ENCODE measurements around the gene IFNAR2. TPM values are rescaled to one million over a fixed set of nuclear protein-coding genes. Genes with fewer than 3 reads are reported as not detected.

IFNAR2 gene
- total RNA-seq, 1 donor from 2014 or later: 34.5 TPM

DNA sequence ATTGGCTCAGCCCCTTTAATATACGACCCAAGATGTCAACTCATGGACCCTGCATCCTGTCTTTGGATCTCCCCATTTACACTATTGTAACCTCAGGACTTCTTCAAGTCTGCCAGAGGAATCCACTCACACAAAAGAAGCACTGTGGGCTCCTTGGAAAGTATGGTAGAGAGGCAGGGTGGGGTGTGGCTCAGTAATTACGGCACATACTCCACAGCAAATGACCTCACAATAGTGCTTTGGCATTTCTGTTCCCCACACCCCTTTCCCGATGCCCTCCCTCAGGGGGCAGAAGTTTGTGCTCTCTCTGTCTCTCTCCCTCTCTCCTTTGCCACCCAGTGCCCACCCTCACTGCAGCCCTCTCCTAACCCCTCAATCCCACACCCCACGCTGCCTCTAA is 27.8 kb upstream of the IFNAR2 start:
- Histone ChIP-seq H3K36me3 (no peaks in the 10 kb centered on the region), H3K9me3 (no peaks in the 10 kb centered on the region), H3K4me3 (no peak overlapping the region), H3K27me3 (ENCODE audit: low read depth) (no peaks in the 10 kb centered on the region), H3K27ac (peak overlapping the region; percentile 58), H3K4me1 (peaks cover 55% of the 10 kb centered on the region)
- DNase-seq (no peak), ATAC-seq (peak; percentile 3 to 6)
- intact Hi-C loops (cut with DNase I): loop anchor here (10.0 kb wide), 1 partner anchor 243 kb away; no protein-coding TSS in a partner anchor
- no peak for TF ChIP-seq CTCF (IDR thresholded peaks at IDR 0.05)

DNA sequence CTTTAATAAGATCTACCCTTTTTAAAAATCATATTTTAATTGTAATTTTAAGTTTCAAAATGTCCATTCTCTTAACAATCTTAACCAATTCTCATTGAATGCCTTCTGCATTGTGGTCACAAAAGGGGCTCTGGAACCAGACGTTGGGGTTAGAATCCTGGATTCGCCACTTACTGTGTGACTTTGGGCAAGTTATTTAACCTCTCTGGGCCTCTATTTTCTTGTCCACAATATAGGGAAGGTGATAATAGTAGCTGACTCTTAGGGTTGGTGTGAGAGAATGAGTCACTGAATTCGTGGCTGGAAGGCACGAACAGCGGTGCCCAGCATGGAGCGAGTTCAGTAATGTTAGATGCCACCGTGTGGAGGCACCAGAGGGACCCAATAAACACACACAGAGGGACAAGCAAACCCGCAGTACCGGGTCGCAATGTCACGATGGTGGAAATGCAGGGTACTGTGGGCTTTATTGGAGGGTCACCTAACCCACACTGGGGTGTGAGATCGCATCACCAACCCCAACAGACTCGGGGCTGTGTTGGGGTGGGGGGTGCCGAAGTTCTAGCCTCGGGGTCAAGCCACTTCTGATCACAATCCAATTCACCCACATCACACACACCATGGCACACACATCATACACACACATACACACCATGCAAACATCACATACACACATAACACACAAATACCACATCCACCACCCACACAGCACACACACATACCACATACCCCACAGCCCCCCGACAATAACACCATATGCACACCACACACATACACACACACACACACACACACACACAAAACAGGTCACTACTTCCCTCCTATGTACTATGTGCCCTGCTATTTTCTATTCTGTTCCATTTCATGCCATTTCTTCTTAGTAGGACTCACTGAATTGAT is 27.0 kb upstream of the IFNAR2 start:
- H3K36me3 ChIP-seq: no peaks in the 10 kb centered on the region
- TF ChIP-seq CTCF (IDR thresholded peaks at IDR 0.05): no peak
- H3K4me1 ChIP-seq: peaks cover 53% of the 10 kb centered on the region
- H3K9me3 ChIP-seq: no peaks in the 10 kb centered on the region
- H3K4me3 ChIP-seq: no peak overlapping the region
- no peak for DNase-seq
- no peaks in the 10 kb centered on the region for H3K27me3 ChIP-seq (ENCODE audit: low read depth)
- H3K27ac ChIP-seq: peak overlapping the region; percentile 80
- ATAC-seq: no peak
- intact Hi-C loops (cut with DNase I): loop anchor here (10.0 kb wide), 1 partner anchor 242 kb away; no protein-coding TSS in a partner anchor

DNA sequence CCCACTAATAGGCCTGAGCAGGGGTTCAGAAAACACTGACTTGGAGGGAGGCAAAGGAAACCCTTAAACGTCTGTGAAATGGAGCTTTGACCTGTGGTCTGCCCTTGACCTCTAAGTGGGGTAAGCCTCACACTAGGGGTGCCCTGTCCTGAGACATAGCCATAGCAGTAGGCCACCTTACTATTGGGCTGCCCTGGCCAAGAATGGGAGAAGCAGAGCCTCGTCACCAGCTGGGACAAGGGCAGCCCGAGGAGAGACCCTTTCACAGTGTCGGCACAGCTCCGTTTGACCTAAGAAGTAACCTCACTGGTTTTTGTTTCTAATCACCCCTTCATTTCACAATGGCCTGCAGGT is 26.4 kb upstream of the IFNAR2 start:
- Histone ChIP-seq H3K4me1 (peaks cover 46% of the 10 kb centered on the region), H3K4me3 (no peak overlapping the region), H3K27me3 (ENCODE audit: low read depth) (no peaks in the 10 kb centered on the region), H3K9me3 (no peaks in the 10 kb centered on the region), H3K27ac (peak overlapping the region; percentile 80), H3K36me3 (no peaks in the 10 kb centered on the region)
- DNase-seq: no peak
- no peak for ATAC-seq
- no peak for TF ChIP-seq CTCF (IDR thresholded peaks at IDR 0.05)
- intact Hi-C loops (cut with DNase I): loop anchor here (10.0 kb wide), 1 partner anchor 241 kb away; no protein-coding TSS in a partner anchor

- H3K27ac ChIP-seq: no peak overlapping the region
- H3K4me3 ChIP-seq: no peak overlapping the region
- ATAC-seq (no peak), DNase-seq (no peak)
- peaks cover 27% of the 10 kb centered on the region for H3K4me1 ChIP-seq
- no peak for TF ChIP-seq CTCF (IDR thresholded peaks at IDR 0.05)
- H3K9me3 ChIP-seq: no peaks in the 10 kb centered on the region
- H3K36me3 ChIP-seq: no peaks in the 10 kb centered on the region
- intact Hi-C loops (cut with DNase I): loop anchor here (10.0 kb wide), 1 partner anchor 239 kb away; no protein-coding TSS in a partner anchor
- no peaks in the 10 kb centered on the region for H3K27me3 ChIP-seq (ENCODE audit: low read depth)
Observed at GRCh38 chr21:33205476-33205875, 24.3 kb upstream of the IFNAR2 start.

- ATAC-seq (peak in 1 of 2 donors; percentile 42), DNase-seq (peak; percentile 57)
- Histone ChIP-seq H3K4me3 (no peak overlapping the region), H3K9me3 (no peaks in the 10 kb centered on the region), H3K27ac (peak overlapping the region; percentile 38), H3K27me3 (ENCODE audit: low read depth) (no peaks in the 10 kb centered on the region), H3K36me3 (no peaks in the 10 kb centered on the region), H3K4me1 (peaks cover 30% of the 10 kb centered on the region)
- no peak for TF ChIP-seq CTCF (IDR thresholded peaks at IDR 0.05)
- intact Hi-C loops (cut with DNase I): loop anchor here (10.0 kb wide), 1 partner anchor 238 kb away; no protein-coding TSS in a partner anchor
Observed at GRCh38 chr21:33206771-33207281, 22.9 kb upstream of the IFNAR2 start.
